Measurements from ENCODE around the gene FLT1. TPM values are rescaled to one million over a fixed set of nuclear protein-coding genes. Genes with fewer than 3 reads are reported as not detected.

FLT1 gene
- total and polyA plus RNA-seq, 2 donors (not counting 1 experiment from before 2014, with no cell fraction given): 1.3 to 2.5 TPM

DNA sequence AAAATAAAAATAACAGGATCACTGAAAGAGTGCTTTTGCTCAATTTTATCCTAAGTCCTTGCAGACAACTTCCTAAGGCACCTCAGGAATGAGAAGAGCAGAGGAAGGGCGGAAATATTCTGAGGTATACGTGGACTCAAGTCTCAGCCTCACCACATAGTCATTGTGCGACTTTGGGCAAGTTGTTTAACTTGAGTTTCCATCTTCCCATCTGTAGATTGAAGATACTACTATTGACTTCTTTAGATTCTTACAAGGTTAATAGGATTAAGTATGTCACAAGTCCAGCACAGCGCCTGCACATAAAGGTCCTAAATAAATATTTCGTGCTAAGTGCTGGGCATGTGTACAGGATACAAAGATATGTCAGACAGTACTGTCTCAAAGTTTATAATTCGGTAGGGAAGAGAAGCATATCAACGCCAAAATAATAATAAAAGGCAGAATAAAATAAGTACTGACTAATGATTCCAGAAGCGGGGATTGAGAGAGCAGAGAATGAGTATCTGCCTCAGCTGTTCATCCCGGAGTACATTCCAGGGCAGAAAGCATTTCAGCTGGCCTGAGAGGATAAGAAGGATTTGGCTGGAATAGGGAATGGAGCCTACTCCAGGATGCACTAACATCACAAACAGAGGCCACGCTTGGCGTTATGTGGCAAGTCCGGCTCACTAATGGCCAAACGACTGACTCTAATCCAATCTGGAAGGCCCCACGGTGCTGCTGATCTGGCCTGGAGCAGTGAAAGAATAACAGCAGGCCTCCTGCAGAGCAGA, 139.7 kb downstream of the FLT1 start:
- no peak overlapping the region for H3K27ac ChIP-seq (ENCODE audit: insufficient read depth, low read length)
- H3K79me2 ChIP-seq (ENCODE audit: control insufficient read depth, insufficient read depth, low read length): no peaks in the 10 kb centered on the region
- TF ChIP-seq EZH2 (IDR thresholded peaks at IDR 0.05; ENCODE audit: low read length, missing control alignments): no peak
- TF ChIP-seq, protein P1, sequence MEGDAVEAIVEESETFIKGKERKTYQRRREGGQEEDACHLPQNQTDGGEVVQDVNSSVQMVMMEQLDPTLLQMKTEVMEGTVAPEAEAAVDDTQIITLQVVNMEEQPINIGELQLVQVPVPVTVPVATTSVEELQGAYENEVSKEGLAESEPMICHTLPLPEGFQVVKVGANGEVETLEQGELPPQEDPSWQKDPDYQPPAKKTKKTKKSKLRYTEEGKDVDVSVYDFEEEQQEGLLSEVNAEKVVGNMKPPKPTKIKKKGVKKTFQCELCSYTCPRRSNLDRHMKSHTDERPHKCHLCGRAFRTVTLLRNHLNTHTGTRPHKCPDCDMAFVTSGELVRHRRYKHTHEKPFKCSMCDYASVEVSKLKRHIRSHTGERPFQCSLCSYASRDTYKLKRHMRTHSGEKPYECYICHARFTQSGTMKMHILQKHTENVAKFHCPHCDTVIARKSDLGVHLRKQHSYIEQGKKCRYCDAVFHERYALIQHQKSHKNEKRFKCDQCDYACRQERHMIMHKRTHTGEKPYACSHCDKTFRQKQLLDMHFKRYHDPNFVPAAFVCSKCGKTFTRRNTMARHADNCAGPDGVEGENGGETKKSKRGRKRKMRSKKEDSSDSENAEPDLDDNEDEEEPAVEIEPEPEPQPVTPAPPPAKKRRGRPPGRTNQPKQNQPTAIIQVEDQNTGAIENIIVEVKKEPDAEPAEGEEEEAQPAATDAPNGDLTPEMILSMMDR (conservative IDR thresholded peaks at IDR 0.05 in 1 of 2, IDR thresholded peaks at IDR 0.05 in 1 of 2; ENCODE audit: low read depth in 1 of 2, low read length in 2 of 2): no peak
- no peak overlapping the region for H3K4me2 ChIP-seq (ENCODE audit: extremely low read depth, insufficient read depth, low read length)
- H4K20me1 ChIP-seq (ENCODE audit: control insufficient read depth, extremely low read depth, insufficient read depth, low read length): no peaks in the 10 kb centered on the region
- H3K4me3 ChIP-seq (replicated peaks in 1 of 4; ENCODE audit: control extremely low read depth in 1 of 4, insufficient read depth in 1 of 4, low read depth in 3 of 4, low read length in 4 of 4): no peak overlapping the region
- no peak for DNase-seq (ENCODE audit: low read depth in 2 of 2)
- no peaks in the 10 kb centered on the region for H3K9me3 ChIP-seq (ENCODE audit: control insufficient read depth, insufficient read depth, low read depth, low read length)
- no peak overlapping the region for H3K9ac ChIP-seq (ENCODE audit: insufficient read depth, low read length)
- H3K36me3 ChIP-seq (ENCODE audit: control insufficient read depth, insufficient read depth, low read length): no peaks in the 10 kb centered on the region
- H3K27me3 ChIP-seq (ENCODE audit: control insufficient read depth, insufficient read depth, low read length): no peaks in the 10 kb centered on the region
- H3K4me1 ChIP-seq (ENCODE audit: control insufficient read depth, extremely low read depth, insufficient read depth, low read length): no peaks in the 10 kb centered on the region
- no peak overlapping the region for H2AFZ ChIP-seq (ENCODE audit: low read length)

DNA sequence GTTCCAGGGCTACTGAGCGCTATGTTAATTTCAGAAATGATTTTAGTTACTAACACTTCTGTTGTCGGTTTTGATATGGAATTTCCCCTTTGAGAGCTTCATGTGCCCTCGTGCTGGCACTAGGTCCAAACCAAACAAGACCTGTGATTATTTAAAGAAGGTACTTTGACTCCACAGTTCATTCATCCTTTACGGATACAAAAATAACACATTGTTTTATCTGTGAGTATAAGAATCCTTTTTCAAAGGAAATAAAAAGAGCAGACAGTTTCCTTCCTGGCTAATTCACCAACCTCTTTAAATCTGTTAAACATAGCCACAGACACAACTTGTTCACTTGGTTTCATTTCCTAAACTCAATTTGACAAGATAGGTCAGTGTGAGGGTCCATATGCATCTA, 141.2 kb downstream of the FLT1 start:
- Histone ChIP-seq H3K9ac (ENCODE audit: insufficient read depth, low read length) (no peak overlapping the region), H3K4me1 (ENCODE audit: control insufficient read depth, extremely low read depth, insufficient read depth, low read length) (no peaks in the 10 kb centered on the region), H2AFZ (ENCODE audit: low read length) (no peak overlapping the region), H3K4me2 (ENCODE audit: extremely low read depth, insufficient read depth, low read length) (no peak overlapping the region), H3K79me2 (ENCODE audit: control insufficient read depth, insufficient read depth, low read length) (no peaks in the 10 kb centered on the region), H3K27me3 (ENCODE audit: control insufficient read depth, insufficient read depth, low read length) (no peaks in the 10 kb centered on the region), H4K20me1 (ENCODE audit: control insufficient read depth, extremely low read depth, insufficient read depth, low read length) (no peaks in the 10 kb centered on the region), H3K9me3 (ENCODE audit: control insufficient read depth, insufficient read depth, low read depth, low read length) (no peaks in the 10 kb centered on the region), H3K36me3 (ENCODE audit: control insufficient read depth, insufficient read depth, low read length) (no peaks in the 10 kb centered on the region), H3K4me3 (replicated peaks in 1 of 4; ENCODE audit: control extremely low read depth in 1 of 4, insufficient read depth in 1 of 4, low read depth in 3 of 4, low read length in 4 of 4) (no peak overlapping the region), H3K27ac (ENCODE audit: insufficient read depth, low read length) (no peak overlapping the region)
- no peak for TF ChIP-seq EZH2 (IDR thresholded peaks at IDR 0.05; ENCODE audit: low read length, missing control alignments)
- TF ChIP-seq, protein P1 (conservative IDR thresholded peaks at IDR 0.05 in 1 of 2, IDR thresholded peaks at IDR 0.05 in 1 of 2; ENCODE audit: low read depth in 1 of 2, low read length in 2 of 2): no peak
- no peak for DNase-seq (ENCODE audit: low read depth in 2 of 2)

DNA sequence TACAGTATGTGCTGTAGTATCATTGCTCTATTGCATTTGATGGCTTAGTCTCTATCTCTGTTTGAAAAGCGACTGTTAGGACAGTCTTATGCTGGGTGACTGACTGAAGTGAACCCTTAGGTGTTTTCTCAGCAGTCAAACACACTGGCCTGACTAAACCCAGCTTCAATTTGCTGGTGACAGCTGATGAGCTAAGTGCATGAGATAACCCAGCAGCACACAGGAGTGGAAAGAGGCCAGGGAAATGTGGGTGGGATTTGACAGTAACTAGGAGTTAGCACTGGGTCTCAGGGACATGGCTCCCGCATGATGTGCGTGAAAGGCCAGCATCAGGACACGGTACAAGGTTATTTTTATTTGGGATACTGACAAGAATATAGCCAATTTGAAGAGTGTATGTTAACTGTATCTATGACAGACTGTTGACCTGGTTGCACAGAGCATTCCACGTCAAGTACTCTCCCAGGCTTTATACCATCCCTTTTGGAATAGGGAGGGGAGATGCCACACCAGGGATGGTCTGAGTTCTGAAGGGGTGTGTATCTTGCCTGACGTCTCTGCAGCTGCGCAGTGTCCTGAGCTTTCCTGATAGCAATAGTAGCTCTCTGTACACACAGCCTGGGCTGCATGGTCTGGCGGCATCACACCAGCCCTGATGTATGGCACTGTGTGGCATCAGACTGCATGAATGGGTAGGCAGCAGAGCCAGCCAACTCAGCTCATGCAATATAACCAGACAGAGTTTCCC, 144.8 kb downstream of the FLT1 start:
- no peaks in the 10 kb centered on the region for H3K27me3 ChIP-seq (ENCODE audit: control insufficient read depth, insufficient read depth, low read length)
- H3K4me2 ChIP-seq (ENCODE audit: extremely low read depth, insufficient read depth, low read length): no peak overlapping the region
- H3K4me3 ChIP-seq (replicated peaks in 1 of 4; ENCODE audit: control extremely low read depth in 1 of 4, insufficient read depth in 1 of 4, low read depth in 3 of 4, low read length in 4 of 4): no peak overlapping the region
- no peaks in the 10 kb centered on the region for H3K36me3 ChIP-seq (ENCODE audit: control insufficient read depth, insufficient read depth, low read length)
- no peak overlapping the region for H2AFZ ChIP-seq (ENCODE audit: low read length)
- no peaks in the 10 kb centered on the region for H3K79me2 ChIP-seq (ENCODE audit: control insufficient read depth, insufficient read depth, low read length)
- no peak for TF ChIP-seq EZH2 (IDR thresholded peaks at IDR 0.05; ENCODE audit: low read length, missing control alignments)
- TF ChIP-seq, protein P1 (conservative IDR thresholded peaks at IDR 0.05 in 1 of 2, IDR thresholded peaks at IDR 0.05 in 1 of 2; ENCODE audit: low read depth in 1 of 2, low read length in 2 of 2): no peak
- H3K9ac ChIP-seq (ENCODE audit: insufficient read depth, low read length): no peak overlapping the region
- H3K9me3 ChIP-seq (ENCODE audit: control insufficient read depth, insufficient read depth, low read depth, low read length): no peaks in the 10 kb centered on the region
- H3K4me1 ChIP-seq (ENCODE audit: control insufficient read depth, extremely low read depth, insufficient read depth, low read length): no peaks in the 10 kb centered on the region
- no peaks in the 10 kb centered on the region for H4K20me1 ChIP-seq (ENCODE audit: control insufficient read depth, extremely low read depth, insufficient read depth, low read length)
- H3K27ac ChIP-seq (ENCODE audit: insufficient read depth, low read length): no peak overlapping the region
- no peak for DNase-seq (ENCODE audit: low read depth in 2 of 2)

Measured in fibroblast of lung (primary cell).